Smooth muscle cell (in vitro differentiated cells): ENCODE data around the gene ELOVL6. TPM values are rescaled to one million over a fixed set of nuclear protein-coding genes. Genes with fewer than 3 reads are reported as not detected.
A peak's percentile ranks its signal among the peaks of the same experiment; 100 is the strongest.

ENCODE experiments used
- DNase-seq: peaks from one replicate; lab custom pipeline; 2025; ENCODE audit not compliant: unreplicated experiment; lab: John Stamatoyannopoulos, UW
- H2AFZ ChIP-seq: fragments of 200-600 bp; sonication (generic); 2 replicates; pipeline ENCODE4 v1.6.0; 2016; ENCODE audit warnings: antibody characterized with exemption, low read depth, mild to moderate bottlenecking
- H3F3A ChIP-seq: fragments of 200-600 bp; sonication (generic); 2 replicates; pipeline ENCODE4 v1.6.0; 2017; ENCODE audit warnings: antibody characterized with exemption, low read depth
- H3K27ac ChIP-seq: fragments of 200-600 bp; sonication (generic); 2 replicates; pipeline ENCODE4 v1.5.1; 2016; ENCODE audit warnings: low read depth, mild to moderate bottlenecking
- H3K27me3 ChIP-seq: fragments of 200-600 bp; sonication (generic); 2 replicates; pipeline ENCODE4 v1.6.1; 2016; ENCODE audit warnings: low read depth, mild to moderate bottlenecking
- H3K36me3 ChIP-seq: fragments of 200-600 bp; sonication (generic); 2 replicates; pipeline ENCODE4 v1.5.1; 2016; ENCODE audit warnings: low read depth
- H3K4me1 ChIP-seq: fragments of 200-600 bp; sonication (generic); 2 replicates; pipeline ENCODE4 v1.5.1; 2016; ENCODE audit warnings: low read depth
- H3K4me2 ChIP-seq: fragments of 200-600 bp; sonication (generic); 2 replicates; pipeline ENCODE4 v1.6.0; 2016; ENCODE audit warnings: mild to moderate bottlenecking
- H3K4me3 ChIP-seq: fragments of 200-600 bp; sonication (generic); 2 replicates; pipeline ENCODE4 v1.5.1; 2016; ENCODE audit warnings: mild to moderate bottlenecking
- H3K79me2 ChIP-seq: fragments of 200-600 bp; sonication (generic); 2 replicates; pipeline ENCODE4 v1.6.0; 2016; ENCODE audit warnings: low read depth, mild to moderate bottlenecking
- H3K9ac ChIP-seq: fragments of 200-600 bp; sonication (generic); 2 replicates; pipeline ENCODE4 v1.6.0; 2016; ENCODE audit warnings: low read depth
- H3K9me3 ChIP-seq: fragments of 200-600 bp; sonication (generic); replicated peaks from 2 replicates; pipeline ENCODE4 v1.5.1; 2016; ENCODE audit warnings: low read depth
- H4K20me1 ChIP-seq: fragments of 200-600 bp; sonication (generic); 2 replicates; pipeline ENCODE4 v1.6.0; 2016; ENCODE audit warnings: low read depth
- CTCF ChIP-seq: fragments of 200-600 bp; sonication (generic); IDR thresholded peaks from 2 replicates; pipeline ENCODE4 v1.5.1; 2017; ENCODE audit warnings: borderline replicate concordance, mild to moderate bottlenecking, antibody characterized with exemption; ENCODE audit not compliant: insufficient read depth, poor library complexity, severe bottlenecking
- WGBS: methylation state at CpG from one replicate; pipeline ENCODE4 v1.1.7; 2016; ENCODE audit warnings: low lambda C conversion rate; 5-methylcytosine and 5-hydroxymethylcytosine counted together
- polyA plus RNA-seq: library from polyadenylated mRNA; unstranded; fragments of >200 nt; fragmentation: Nextera tagmentation; extraction: Ambion mirVana; gene quantifications from 2 replicates; pipeline ENCODE4 v1.2.1, GENCODE V29; 2016
- total RNA-seq: library from RNA; depleted of rRNA; stranded (reverse); fragments of >200 nt; gene quantifications from 2 replicates; pipeline ENCODE4 v1.2.3, GENCODE V29; 2014

ELOVL6 gene
- total and polyA plus RNA-seq, 2 experiments from 2014 or later, result 7.8 to 11.6 TPM

GRCh38 chr4:110112056-110112455 lies 86.4 kb downstream of the ELOVL6 start:
- no peak for TF ChIP-seq CTCF
- no peaks in the 10 kb centered on the region for H3K79me2 ChIP-seq
- WGBS, result 81% methylated on average over 4 of the region's 4 CpGs

GRCh38 chr4:110109455-110109854 lies 89.0 kb downstream of the ELOVL6 start:
- H3K9me3 ChIP-seq, result no peaks in the 10 kb centered on the region
- no peaks in the 10 kb centered on the region for H3K36me3 ChIP-seq
- peak overlapping the region; percentile 40 for H3K4me2 ChIP-seq
- 57% methylated on average over 3 of the region's 3 CpGs for WGBS
- no peak overlapping the region for H2AFZ ChIP-seq
- H4K20me1 ChIP-seq, result no peaks in the 10 kb centered on the region
- no peak overlapping the region for H3K4me3 ChIP-seq
- peak overlapping the region; percentile 13 for H3K27ac ChIP-seq
- H3K9ac ChIP-seq, result no peak overlapping the region
- no peaks in the 10 kb centered on the region for H3K79me2 ChIP-seq
- peaks cover 4% of the 10 kb centered on the region for H3K4me1 ChIP-seq
- H3K27me3 ChIP-seq, result no peaks in the 10 kb centered on the region
- no peak for TF ChIP-seq CTCF
- no peak for DNase-seq
- no peaks in the 10 kb centered on the region for H3F3A ChIP-seq

More at GRCh38 chr4:110112056-110112455, 86.4 kb downstream of the ELOVL6 start:
- Histone ChIP-seq H3K9ac (no peak overlapping the region), H3K4me3 (no peak overlapping the region), H3F3A (no peaks in the 10 kb centered on the region), H3K9me3 (no peaks in the 10 kb centered on the region), H4K20me1 (no peaks in the 10 kb centered on the region), H3K27ac (no peak overlapping the region), H3K36me3 (no peaks in the 10 kb centered on the region), H3K4me1 (no peaks in the 10 kb centered on the region), H3K4me2 (no peak overlapping the region), H2AFZ (no peak overlapping the region), H3K27me3 (no peaks in the 10 kb centered on the region)
- DNase-seq, result no peak

- WGBS, result 100% methylated on average over 1 of the region's 1 CpG
Measured at GRCh38 chr4:110108960-110109359, 89.5 kb downstream of the ELOVL6 start.

More at GRCh38 chr4:110108960-110109359, 89.5 kb downstream of the ELOVL6 start:
- no peak overlapping the region for H3K4me3 ChIP-seq
- H3F3A ChIP-seq, result no peaks in the 10 kb centered on the region
- H4K20me1 ChIP-seq, result no peaks in the 10 kb centered on the region
- DNase-seq, result no peak
- H3K27ac ChIP-seq, result no peak overlapping the region
- H3K36me3 ChIP-seq, result no peaks in the 10 kb centered on the region
- no peak overlapping the region for H2AFZ ChIP-seq
- H3K4me2 ChIP-seq, result no peak overlapping the region
- H3K27me3 ChIP-seq, result no peaks in the 10 kb centered on the region
- no peak overlapping the region for H3K9ac ChIP-seq
- H3K4me1 ChIP-seq, result peaks cover 4% of the 10 kb centered on the region
- no peak for TF ChIP-seq CTCF
- H3K9me3 ChIP-seq, result no peaks in the 10 kb centered on the region
- no peaks in the 10 kb centered on the region for H3K79me2 ChIP-seq
